ENCODE data around the gene ZNF827.

DNA sequence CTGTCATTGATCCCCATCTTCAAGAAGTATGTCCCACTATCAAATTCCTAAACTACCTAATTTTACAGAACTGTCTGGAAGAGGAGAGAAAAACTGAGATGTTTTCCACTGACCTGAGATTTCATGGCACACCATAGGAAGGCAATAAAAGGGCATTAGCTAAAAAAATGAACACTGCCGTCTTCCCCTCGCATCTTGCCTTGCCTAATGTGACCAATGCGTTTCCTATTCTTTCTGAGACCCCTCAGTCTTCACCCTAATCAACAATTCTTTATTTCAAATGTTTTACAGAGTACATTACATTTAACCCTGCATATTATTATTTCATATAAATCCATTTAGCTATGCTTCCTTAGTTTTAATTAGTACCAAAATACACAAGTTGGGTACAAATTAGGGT lies 43.6 kb downstream of the ZNF827 start:
- TF ChIP-seq ZNF274 (IDR thresholded peaks at IDR 0.05; ENCODE audit: low read depth, low read length) = no peak
- TF ChIP-seq YY1 (IDR thresholded peaks at IDR 0.05; ENCODE audit: insufficient read depth, insufficient read length) = no peak
- TF ChIP-seq SUZ12 (IDR thresholded peaks at IDR 0.05; ENCODE audit: extremely low read depth, insufficient read depth, insufficient read length) = no peak

All from NT2/D1 (cell line).